ENCODE data around the gene RPTOR.

Gene RPTOR

DNA sequence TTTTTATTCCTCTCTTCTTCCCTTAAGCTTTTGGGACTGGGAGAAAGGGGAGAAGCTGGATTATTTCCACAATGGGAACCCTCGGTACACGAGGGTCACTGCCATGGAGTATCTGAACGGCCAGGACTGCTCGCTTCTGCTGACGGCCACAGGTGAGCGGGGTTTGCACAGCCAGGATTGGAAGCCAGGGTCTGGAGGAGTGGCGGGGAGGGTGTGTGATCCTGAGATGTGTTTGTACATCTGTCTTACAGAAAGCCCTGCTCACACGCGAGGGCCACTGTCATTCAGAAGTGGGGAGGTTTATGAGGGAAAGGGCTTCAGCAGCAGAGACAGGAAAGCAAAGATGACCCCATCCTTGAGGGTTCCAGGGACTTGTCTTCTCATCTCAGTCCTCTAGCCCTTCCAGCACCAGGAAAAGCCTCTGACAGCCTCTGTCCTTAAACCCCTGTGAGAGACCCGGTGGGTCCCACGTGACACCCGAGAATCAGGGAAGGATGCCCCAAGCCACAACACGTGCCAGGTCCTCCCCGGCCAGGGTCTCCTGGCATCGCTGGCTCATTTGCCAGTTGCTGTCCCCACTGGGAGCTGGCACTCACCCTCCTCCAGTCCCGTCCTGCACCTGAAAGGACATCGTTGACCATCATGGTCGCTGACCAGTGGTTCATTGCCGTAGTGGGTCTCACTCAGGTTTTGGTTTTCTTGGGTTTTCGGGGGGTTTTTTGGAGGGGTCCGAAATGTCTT, 402.7 kb downstream of the RPTOR start:
- no peak for DNase-seq (ENCODE audit: low spot score)

DNA sequence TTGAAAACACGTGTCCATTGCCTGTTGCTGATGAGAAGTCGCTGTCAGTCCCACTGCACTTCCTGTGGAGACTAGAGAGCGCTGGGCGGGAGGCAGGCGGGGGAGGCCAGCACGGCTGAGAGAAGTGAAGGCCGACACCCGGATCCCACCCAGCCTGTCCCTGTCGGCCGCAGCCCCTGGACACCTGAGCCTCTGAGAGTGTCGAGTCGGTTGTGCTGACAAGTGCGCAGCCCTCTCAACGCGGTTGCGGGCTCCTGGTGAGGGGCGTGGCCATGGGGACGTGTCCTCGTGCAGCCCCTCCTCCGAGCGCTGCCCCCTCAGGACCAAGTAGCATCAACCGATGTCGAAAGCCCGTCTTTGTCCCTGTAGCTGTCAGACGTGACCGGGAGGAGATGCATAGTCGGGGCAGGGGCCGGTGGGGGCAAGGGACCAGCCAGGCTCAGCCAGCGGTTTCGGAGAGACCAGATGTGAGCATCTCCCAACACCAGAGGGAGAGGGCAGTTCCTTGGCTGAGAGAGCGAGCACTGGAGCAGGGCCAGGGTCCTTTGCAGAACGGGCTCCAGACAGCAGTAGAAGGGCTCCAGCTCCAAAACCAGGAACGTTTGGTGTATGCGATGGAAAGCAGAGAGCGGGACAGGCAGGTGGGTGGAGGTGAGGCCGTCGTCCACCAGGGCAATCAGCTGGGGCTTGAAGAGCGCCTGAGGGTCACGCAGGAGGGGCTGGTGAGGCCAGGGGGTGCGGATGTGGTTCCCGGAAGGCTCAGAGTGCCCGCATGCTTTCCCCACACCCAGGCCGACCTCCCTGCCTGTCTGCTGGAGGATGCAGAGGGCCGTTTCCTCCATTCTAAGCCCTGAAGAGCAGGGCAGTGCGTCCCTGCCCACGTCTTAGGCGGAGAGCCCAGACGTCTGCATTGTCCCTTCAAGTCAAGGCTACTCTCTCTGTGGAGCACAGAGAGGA, 403.7 kb downstream of the RPTOR start:
- DNase-seq (ENCODE audit: low spot score): no peak

DNA sequence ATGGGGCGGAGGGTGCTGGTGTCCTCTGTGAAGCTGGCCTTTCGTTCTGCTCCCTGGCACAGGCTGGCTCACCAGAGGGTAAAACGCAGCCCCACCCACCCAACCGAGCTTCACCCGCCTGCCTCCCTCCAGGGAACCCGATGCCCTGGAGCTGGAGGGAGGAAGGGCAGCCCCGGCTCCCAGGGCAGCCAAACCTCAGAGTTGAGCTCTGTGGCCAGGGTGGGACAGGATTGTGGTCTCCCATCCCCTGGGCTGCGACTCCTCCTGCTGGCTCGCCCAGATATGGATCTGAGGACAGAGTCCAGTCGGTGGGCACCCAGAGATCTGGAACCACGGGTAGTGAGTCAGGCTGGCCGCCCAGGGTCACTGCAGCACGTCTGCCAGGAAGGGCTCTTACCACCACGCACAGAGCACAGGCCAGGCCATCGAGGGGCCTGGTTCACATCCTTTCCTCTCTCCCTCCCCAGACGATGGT, 404.4 kb downstream of the RPTOR start:
- DNase-seq (ENCODE audit: low spot score): no peak

DNA sequence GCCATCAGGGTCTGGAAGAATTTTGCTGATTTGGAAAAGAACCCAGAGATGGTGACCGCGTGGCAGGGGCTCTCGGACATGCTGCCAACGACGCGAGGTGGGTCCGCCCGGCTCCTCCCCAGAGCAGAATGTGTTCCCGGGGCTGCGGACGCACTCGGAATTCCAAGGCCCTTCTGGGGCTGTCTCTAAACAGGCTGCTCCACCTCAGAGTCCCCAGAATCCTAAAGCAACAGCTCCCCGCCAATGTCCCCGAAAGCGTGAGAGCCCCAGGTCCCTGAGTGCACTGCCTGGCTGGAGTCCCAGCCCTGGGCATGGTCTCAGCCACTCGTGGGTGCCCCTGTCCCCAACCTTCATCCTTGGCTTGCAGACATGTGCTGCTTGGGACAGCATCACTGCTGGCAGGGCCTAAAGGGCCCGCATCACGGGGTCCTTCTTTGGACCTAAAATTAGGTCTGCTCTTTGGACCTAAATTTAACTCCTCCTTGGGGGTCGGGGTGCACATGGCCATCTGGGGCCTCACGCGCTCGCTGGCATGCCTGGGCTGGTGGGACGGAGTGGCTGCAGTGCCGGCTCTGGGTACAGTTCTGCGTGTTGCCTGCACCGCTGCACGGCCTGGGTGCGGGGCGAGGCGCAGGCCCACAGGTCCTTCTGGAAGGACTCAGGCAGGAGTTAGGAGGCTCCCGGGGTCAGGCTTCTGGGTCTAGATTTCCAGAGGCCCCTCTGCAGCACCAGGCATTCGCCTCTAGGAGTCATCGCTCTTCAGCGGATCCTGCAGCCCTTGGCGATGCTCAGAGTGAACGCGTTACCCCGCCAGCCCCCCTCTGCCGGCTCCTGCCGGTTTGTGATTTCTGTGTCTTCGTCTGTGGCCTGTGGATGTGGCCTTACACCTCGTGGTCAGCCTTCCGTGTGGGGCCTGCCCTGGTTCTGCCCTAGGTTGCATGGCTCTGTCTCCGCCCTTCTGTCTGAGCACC, 405.1 kb downstream of the RPTOR start:
- no peak for DNase-seq (ENCODE audit: low spot score)

DNA sequence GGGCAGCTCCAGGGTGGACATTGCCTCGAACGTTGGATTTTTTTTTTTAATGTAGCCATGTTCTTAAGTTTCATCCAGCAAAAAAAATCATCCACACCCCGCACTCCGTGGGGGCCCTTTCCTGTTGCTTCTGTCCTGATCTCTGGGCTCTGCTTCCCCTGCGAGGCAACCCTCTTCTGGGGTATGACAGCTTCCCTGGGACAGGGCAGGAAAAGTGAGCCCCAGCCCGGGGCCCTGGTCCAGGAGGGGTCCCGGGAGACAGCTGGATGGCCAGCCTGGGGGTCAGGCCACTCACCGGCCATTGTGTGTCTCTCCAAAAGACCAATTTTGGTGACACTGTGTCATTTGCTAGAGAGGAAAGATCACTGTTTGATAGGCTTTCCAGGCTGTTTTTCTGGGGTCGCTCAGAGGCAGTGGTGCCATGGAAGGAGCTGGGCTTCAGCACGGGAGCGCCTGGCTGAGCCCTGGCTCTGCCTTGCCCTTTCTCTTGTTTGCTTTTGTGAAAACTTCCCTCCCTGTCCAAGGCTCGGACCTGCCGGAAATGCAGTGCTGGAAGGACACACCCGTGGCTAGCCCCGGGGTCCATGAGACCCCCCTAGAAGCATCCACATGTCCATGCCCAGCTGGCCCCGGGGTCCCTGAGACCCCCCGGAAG, 406.0 kb downstream of the RPTOR start:
- no peak for DNase-seq (ENCODE audit: low spot score)

DNA sequence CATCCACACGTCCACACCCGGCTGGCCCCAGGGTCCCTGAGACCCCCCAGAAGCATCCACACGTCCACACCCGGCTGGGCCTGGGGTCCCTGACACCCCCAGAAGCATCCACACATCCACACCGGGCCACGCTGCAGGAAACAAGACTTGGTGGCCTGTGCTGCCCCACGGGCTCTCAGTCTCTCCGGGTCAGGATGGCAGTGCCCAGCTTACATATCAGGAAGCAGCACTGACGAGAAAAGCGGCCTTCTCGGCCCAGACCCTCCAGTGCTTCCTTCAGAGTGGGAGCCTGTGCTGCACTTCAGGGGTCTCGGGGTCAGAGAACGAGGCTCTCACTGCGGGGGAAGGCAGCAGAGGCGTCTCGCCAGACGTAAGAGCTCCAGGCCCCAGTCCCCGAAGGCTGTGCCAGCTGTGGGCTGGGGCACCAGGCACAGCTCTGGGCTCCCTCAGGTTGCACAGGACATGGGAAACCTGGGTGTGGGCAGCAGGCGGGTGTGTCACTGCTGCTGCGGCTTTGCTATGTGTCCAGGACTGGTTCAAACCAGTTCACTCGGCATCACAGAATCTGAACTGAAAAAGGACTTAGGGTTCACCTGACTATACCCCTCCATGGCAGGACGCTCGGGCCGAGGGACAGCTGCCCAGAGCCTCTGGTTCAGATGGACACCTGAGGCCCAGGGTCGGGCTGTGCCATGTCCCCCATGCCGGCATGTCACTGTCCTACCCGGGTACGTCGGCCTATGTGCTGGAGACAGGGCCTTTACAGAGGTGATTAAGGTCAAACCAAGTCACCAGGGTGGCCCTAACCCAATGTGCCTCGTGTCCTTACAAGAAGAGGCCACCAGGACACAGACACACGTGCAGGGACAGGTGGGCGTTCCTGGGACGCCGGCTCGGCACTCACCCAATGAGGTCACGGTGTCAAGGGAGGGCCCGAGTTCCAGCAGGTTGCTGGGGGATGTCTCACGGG, 406.8 kb downstream of the RPTOR start:
- no peak for DNase-seq (ENCODE audit: low spot score)

DNA sequence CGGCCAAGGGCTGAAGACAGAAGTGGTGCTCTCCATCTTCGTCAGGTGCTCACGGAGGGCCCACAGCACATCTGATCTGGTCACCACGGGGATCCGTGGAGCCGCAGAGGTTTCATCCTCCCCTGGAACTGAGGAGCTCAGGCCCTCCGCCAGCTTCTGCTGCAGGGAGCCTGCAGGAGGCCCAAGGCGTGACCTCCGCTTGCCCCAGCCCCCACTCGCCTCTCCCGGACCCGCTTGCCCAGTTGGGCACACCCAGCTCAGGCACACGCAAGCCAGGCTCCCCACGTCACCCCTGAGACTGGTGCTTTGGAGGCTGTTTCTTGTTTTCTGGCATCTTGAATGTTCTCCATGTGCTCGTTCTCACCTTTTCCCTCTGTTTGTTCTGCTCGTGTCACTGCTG, 407.7 kb downstream of the RPTOR start:
- DNase-seq (ENCODE audit: low spot score): no peak

DNA sequence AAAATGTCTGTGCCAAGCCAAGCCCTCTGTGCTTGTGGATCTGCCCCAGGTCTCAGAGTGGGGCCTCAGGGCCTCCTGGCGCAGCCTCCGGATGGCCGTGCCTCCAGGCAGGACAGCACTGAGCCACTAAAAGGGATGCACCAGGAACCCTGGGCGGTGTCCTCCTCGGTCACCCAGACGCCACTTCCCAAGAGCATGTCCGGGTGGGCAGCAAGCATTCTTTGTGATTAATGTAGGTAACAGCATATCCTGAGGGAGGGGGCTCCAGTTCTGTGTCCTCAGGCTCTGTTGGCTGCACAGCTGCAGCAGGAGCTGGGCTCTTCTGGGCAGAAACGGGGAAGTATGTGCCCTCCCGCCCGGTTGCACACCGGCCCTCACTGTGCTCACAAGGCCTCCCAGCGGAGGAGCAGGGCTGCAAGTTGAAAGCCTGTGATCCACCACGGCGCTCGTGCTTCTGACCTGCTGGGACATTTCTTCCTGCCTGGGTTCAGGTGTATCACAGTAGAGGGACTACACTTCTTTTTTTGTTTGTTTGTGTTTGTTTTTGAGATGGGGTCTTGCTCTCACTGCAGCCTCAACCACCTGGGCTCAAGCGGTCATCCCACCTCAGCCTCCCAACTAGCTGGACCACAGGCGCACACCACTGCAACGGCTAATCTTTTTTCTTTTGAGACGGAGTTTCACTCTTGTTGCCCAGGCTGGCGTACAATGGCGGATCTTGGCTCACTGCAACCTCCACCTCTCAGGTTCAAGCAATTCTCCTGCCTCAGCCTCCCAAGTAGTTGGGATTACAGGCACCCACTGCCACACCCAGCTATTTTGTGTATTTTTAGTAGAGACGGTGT, 409.1 kb downstream of the RPTOR start:
- no peak for DNase-seq (ENCODE audit: low spot score)

DNA sequence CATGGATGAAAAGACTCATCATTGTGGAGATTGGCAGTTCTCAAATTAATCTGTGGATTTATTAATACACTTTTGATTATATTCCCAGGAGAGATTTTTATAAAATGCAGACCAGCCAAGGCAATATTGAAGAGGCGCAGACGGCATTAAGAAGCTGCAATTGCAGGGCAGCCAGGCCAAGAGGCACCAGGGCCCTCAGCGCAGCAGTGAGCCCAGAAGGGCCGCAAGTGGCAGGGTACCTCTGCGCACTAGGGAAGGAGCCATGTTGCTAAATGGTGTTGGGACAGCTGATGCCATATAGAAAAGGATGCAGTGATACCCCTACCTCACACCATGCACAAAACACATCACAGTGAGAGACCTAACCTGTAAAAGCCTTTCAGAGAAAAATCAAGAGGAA, 410.4 kb downstream of the RPTOR start:
- no peak for DNase-seq (ENCODE audit: low spot score)

DNA sequence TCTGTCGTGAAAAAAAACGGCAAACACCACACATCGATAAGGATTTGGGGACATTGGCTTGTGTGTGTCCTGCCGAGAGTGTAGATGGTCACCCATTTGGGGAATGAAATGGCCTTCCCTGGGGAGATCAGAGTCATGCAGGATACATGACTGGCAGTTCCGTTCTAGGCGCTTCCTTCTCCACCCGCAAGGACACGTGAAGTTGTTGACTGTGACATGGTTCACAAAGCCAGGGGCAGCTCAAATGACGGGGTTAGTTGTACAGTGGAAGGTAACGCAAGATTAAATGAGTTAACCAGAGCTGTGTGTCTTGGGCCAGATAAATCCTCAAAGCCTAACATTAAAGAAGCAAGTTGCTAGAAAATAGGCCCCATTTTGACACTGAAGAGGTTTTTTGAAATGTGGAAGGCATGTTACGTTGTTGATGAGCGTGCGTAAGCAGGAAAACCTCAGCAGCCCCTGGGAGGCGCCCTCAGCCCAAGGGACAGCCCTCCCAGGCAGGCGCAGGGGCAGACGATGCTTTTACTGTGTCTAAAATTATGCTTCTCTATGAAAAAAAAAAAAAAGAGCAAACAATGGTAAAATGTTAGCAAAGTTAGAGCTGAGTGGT, 411.1 kb downstream of the RPTOR start:
- no peak for DNase-seq (ENCODE audit: low spot score)

DNA sequence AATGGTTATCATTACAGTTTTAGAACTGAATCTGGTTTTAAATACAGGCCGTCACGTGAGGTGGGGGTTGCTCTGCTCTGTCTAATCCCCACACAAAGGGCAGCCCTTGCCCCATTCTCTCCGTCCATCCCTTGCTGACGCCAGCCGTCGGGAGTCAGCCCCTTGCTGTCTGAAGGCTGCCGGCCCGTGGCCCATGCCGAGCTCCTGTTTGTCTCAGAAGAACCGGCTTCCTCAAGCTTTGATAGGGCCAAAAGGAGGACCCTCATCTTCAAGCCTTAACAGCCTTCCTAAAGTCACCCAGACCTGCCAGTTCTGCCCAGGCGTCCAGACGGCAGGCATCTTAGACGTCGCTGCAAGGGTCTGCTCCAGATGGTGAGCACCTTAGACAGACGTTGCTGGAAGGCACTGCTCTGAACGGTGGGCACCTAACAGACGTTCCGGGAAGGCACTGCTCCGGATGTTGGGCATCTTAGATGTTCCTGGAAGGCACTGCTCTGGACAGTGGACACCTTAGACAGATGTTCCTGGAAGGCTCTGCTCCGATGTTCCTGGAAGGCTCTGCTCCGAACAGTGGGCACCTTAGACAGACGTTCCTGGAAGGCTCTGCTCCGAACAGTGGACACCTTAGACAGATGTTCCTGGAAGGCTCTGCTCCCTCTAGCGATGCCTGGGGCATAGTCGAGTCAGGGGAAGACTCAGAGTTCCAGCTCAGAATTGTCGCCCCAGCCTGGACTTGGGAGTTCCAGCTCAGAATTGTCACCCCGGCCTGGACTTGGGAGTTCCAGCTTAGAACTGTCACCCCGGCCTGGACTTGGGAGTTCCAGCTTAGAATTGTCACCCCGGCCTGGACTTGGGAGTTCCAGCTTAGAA, 411.9 kb downstream of the RPTOR start:
- DNase-seq (ENCODE audit: low spot score): no peak

DNA sequence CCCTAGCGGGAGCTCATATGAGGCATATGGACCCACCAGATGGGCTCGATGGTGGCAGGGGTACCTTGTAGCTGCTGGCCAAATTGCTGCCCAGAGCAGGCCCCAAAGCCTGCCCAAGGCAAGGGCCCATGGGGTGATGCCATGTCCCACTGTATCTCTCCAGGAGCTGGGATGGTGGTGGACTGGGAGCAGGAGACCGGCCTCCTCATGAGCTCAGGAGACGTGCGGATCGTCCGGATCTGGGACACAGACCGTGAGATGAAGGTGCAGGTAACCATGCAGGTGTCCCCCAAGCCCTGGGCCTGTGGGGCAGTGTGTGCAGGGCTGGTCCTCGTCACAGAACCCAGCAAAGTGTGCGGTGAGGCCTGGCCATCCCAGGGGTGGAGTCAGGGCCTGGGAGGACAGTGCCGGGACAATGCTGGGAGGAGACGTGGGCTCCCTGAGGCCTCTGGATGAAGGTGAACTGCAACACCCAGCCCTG, 412.9 kb downstream of the RPTOR start:
- DNase-seq (ENCODE audit: low spot score): no peak

DNA sequence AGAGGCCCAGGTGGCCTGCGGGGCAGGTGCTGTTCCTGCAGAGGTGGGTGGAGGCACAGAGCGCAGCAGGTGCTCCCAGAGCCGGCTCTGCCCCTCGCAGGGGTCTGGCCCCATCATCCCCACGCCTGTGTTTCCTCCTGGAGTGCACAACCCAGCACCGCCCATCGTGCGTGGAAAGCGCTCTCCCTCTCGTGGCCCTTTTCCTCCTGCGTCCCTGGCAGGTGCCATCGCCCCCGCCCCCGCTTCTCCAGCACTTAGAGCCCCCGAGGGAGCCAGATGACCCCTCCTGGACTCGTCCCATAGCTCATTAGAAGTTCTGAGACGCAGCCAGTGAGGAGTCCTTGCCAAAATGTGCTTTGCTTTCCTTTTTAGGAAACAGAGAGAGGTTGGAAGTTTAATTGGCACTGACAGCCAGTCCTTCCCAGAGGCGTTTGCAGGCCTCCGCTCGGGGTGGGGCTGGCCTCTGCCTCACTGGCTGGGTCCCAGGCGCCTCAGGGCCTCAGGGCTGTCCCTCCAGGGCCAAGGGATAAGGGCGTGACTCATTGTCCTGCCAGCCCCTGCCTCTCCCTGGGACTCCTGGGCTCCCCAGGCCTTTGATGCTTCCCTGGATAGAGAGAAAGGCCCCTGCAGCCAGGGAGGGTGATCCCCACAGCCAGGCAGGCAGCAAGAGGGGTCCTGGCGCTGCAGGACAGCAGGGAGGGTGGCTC, 414.8 kb downstream of the RPTOR start:
- no peak for DNase-seq (ENCODE audit: low spot score)

DNA sequence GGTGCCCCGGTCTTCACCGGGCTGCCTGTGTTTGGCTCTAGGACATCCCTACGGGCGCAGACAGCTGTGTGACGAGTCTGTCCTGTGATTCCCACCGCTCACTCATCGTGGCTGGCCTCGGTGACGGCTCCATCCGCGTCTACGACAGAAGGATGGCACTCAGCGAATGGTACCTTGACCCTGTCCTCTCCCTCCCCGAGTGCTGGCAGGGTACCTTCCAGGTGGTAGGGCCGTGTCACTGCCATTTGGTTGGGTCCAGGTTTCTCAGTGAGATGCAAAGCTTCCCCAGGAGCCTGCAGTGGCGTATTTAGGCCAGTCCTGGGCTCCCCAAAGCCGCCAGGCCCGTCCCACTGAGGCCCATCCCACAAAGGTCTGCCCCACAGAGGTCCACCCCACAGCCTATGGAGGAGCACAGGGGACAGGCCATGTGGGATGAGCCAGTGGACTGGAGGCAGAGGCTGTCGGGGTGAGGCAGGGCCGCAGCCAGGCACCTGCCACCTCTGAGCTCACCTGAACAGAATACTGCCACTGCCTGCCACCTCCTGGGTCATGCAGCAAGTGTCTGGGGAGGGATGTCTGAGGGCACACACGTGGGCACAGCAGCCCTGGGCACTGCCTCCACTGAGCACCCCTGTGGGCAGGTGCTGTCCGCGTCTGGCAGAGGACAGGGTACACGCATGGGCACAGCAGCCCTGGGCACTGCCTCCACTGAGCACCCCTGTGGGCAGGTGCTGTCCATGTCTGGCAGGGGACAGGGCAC, 415.6 kb downstream of the RPTOR start:
- DNase-seq (ENCODE audit: low spot score): no peak

DNA sequence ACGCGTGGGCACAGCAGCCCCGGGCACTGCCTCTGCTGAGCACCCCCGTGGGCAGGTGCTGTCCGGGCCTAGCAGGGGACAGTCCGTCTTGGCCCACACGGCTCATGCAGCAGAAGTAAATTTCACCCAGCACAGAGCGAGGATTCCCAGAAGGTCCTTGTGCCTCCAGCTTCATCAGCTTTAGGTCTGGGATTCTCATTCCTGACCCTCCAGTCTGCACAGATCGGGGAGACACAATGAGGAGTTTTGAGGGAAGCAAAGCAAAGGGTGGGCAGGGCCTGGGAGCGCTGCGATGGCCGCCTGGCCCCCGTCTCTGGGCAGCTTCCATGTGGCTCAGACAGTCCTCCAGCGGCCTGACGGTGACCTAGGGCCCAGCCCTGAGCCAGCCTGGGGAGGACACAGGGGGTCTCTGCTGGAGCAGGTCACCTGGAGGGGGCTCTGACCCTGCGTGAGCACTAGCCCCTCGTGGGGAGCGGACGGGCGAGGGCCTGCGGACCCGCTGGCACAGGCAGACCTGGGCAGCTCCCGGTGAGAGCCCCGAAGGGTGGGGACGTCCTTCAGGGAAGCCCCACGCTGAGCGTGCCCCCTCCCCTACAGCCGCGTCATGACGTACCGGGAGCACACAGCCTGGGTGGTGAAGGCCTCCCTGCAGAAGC, 416.3 kb downstream of the RPTOR start:
- DNase-seq (ENCODE audit: low spot score): no peak
